ENCODE data around the gene CD180.
"Not testable (repeated sequence)": the region's sequence is repeated elsewhere in the genome, so short reads cannot be mapped to it uniquely, and the experiment has no call there.

CD180 gene

DNA sequence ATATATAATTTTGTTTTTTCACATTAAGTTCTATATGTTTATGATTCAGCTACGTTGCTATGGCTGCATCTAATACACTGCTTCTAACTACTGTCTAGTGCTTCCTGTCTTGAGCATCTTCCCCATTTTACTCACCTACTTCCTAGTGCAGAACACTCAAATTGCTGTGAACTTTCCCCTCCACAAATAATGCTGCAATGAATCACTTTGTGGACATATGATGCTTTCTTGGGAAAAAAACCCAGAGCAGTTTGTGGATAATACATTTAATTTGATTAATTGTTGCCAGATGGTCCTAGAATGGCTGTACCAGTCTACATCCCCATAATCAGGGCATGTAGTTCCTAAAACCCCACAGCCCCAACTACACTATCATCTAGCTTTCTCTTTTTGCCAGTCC, 18.5 kb downstream of the CD180 start:
- H3K9me3 Mint-ChIP-seq, result peaks cover 9% of the 10 kb centered on the region
- H3K4me3 Mint-ChIP-seq, result no peak overlapping the region
- peaks cover 36% of the 10 kb centered on the region for H3K4me1 Mint-ChIP-seq
- H3K36me3 Mint-ChIP-seq (ENCODE audit: low read depth), result peaks cover 8% of the 10 kb centered on the region
- no peaks in the 10 kb centered on the region for H3K27me3 Mint-ChIP-seq (ENCODE audit: low read depth)
- TF ChIP-seq, protein P1, sequence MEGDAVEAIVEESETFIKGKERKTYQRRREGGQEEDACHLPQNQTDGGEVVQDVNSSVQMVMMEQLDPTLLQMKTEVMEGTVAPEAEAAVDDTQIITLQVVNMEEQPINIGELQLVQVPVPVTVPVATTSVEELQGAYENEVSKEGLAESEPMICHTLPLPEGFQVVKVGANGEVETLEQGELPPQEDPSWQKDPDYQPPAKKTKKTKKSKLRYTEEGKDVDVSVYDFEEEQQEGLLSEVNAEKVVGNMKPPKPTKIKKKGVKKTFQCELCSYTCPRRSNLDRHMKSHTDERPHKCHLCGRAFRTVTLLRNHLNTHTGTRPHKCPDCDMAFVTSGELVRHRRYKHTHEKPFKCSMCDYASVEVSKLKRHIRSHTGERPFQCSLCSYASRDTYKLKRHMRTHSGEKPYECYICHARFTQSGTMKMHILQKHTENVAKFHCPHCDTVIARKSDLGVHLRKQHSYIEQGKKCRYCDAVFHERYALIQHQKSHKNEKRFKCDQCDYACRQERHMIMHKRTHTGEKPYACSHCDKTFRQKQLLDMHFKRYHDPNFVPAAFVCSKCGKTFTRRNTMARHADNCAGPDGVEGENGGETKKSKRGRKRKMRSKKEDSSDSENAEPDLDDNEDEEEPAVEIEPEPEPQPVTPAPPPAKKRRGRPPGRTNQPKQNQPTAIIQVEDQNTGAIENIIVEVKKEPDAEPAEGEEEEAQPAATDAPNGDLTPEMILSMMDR (IDR thresholded peaks at IDR 0.05; ENCODE audit: unreplicated experiment in 3 of 3), result no peak
- no peak overlapping the region for H3K27ac Mint-ChIP-seq

DNA sequence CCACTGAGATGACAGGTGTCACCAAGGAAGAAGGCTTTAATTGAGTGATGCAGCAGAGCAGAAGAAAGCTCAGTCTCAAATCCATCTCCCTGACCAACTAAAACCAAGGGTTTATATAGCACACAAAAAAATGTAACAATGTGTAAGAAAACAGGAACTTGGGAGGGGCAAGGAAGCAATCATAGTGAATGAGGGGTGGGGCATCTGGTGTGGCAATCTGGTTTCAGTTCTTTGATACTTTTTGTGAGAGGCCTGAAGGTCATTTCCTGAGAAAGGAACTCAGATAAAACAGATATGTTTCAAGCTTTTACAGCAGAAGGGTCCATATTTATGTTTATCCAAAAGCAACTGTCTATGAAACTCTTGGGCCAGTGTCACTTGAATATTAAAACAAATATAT, 19.7 kb downstream of the CD180 start:
- Mint-ChIP-seq H3K27ac (no peak overlapping the region), H3K36me3 (ENCODE audit: low read depth) (peaks cover 8% of the 10 kb centered on the region), H3K27me3 (ENCODE audit: low read depth) (no peaks in the 10 kb centered on the region), H3K9me3 (peaks cover 9% of the 10 kb centered on the region), H3K4me3 (no peak overlapping the region), H3K4me1 (peaks cover 24% of the 10 kb centered on the region)
- TF ChIP-seq, protein P1 (IDR thresholded peaks at IDR 0.05; ENCODE audit: unreplicated experiment in 3 of 3), result no peak

DNA sequence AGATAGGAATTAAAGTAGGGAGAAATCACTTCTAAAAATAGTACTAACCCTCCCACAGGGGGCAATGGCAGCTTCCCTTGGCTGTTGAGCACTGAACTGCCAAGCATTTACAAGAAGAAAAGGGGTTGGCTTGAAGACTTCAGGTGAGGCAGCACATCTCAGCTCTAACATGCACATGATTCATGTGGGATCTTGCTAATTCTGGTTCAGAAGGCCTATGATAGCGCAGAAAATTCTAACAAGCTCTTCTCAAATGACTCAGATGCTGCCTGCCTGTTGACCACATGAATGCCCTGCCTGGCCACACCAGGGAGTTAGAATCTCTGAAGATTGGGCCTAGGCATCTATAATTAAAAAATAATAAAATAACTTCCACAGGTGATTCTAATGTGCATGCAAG, 22.6 kb downstream of the CD180 start:
- Mint-ChIP-seq H3K4me1 (peaks cover 5% of the 10 kb centered on the region), H3K4me3 (no peak overlapping the region), H3K36me3 (ENCODE audit: low read depth) (peaks cover 8% of the 10 kb centered on the region), H3K9me3 (peaks cover 9% of the 10 kb centered on the region), H3K27me3 (ENCODE audit: low read depth) (no peaks in the 10 kb centered on the region), H3K27ac (no peak overlapping the region)
- TF ChIP-seq, protein P1 (IDR thresholded peaks at IDR 0.05; ENCODE audit: unreplicated experiment in 3 of 3), result no peak

DNA sequence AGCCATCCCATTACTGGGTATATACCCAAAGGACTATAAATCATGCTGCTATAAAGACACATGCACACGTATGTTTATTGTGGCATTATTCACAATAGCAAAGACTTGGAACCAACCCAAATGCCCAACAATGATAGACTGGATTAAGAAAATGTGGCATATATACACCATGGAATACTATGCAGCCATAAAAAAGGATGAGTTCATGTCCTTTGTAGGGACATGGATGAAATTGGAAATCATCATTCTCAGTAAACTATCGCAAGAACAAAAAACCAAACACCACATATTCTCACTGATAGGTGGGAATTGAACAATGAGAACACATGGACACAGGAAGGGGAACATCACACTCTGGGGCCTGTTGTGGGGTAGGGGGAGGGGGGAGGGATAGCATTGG, 23.2 kb downstream of the CD180 start:
- not testable (repeated sequence) for H3K27ac Mint-ChIP-seq; H3K9me3 Mint-ChIP-seq; H3K4me1 Mint-ChIP-seq; H3K36me3 Mint-ChIP-seq (ENCODE audit: low read depth); H3K27me3 Mint-ChIP-seq (ENCODE audit: low read depth); H3K4me3 Mint-ChIP-seq

DNA sequence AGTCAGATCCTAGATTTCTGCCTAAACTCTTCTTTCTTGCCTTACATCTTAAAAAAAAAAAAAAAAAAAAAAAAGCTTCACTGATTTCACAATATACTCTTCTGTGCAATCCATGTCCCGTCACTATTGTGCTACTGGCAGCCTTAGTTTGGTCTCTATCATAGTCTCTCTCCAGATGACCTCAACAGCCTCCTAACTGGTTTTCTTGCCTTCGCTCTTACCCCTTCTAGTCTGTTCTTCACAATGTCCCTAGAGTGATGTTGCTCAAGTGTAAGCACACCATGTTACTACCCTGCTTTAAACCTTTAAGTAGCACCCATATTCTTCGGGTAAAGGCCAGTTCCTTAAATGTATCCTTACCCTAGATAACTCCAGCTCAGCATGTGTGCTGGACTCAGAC, 25.8 kb downstream of the CD180 start:
- TF ChIP-seq, protein P1 (IDR thresholded peaks at IDR 0.05; ENCODE audit: unreplicated experiment in 3 of 3), result no peak
- Mint-ChIP-seq H3K4me3 (no peak overlapping the region), H3K27me3 (ENCODE audit: low read depth) (no peaks in the 10 kb centered on the region), H3K27ac (no peak overlapping the region), H3K4me1 (no peaks in the 10 kb centered on the region), H3K9me3 (no peaks in the 10 kb centered on the region), H3K36me3 (ENCODE audit: low read depth) (peaks cover 6% of the 10 kb centered on the region)

DNA sequence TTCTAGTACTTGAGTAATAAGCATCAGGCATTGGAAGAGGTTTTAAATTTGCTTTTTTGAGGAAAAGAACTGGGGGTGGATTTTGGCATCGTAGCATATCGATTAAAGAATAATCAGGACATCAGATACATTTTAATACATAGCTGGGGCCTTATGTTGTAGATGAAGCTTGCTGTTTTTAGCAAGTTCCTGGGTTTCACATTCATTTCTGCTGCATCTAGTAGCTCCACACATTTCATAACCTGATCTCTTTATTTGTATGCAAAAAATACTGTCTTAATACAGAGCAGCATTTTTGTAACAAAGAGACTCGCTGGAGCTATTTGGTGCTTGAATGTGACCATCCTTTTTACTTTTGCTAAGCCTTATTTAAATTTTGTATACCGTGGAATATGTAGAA, 28.5 kb downstream of the CD180 start:
- Mint-ChIP-seq H3K9me3 (no peaks in the 10 kb centered on the region), H3K27me3 (ENCODE audit: low read depth) (no peaks in the 10 kb centered on the region), H3K27ac (peak overlapping the region; percentile 14 to 22 (median 18)), H3K4me3 (no peak overlapping the region), H3K36me3 (ENCODE audit: low read depth) (peaks cover 26% of the 10 kb centered on the region), H3K4me1 (no peaks in the 10 kb centered on the region)
- TF ChIP-seq, protein P1 (IDR thresholded peaks at IDR 0.05; ENCODE audit: unreplicated experiment in 3 of 3), result no peak

Data from nephron (organoid).